Gastrocnemius medialis (tissue), 4 donors: Measurements from ENCODE around the gene DIPK2B.

Experiments used
- CTCF ChIP-seq, 5 experiments: fragments of 450-650 bp in 3 of 5; fragments of 200-600 bp in 2 of 5; sonication (generic) in 2 of 5; IDR thresholded peaks in 4 of 5; conservative IDR thresholded peaks in 1 of 5; 1 replicate in 4 of 5; 2 replicates in 1 of 5; pipeline ENCODE4 v1.5.1; 2016 to 2019; ENCODE audit warnings: antibody characterized with exemption in 5 of 5, mild to moderate bottlenecking in 3 of 5, moderate library complexity in 3 of 5
- POLR2A ChIP-seq, 2 donors: fragments of 450-650 bp; IDR thresholded peaks; one replicate each; pipeline ENCODE4 v1.6.1; 2017; ENCODE audit warnings: antibody characterized with exemption in 2 of 2, mild to moderate bottlenecking in 2 of 2, moderate library complexity in 2 of 2

GRCh38 chrX:45228126-45228525, 27.4 kb upstream of the DIPK2B start:
- TF ChIP-seq CTCF (IDR thresholded peaks at IDR 0.05 in 4 of 5, conservative IDR thresholded peaks at IDR 0.05 in 1 of 5) = no peak
- no peak for TF ChIP-seq POLR2A (IDR thresholded peaks at IDR 0.05)
